HG02610 (cell line): ENCODE measurements around the gene PRKAA2.
"Not testable (repeated sequence)": the region's sequence is repeated elsewhere in the genome, so short reads cannot be mapped to it uniquely, and the experiment has no call there.

Experiments
- ATAC-seq: cut with Tn5 transposase; IDR thresholded peaks from one replicate; pipeline ENCODE4 v1.9.1; 2021; ENCODE audit warnings: mild to moderate bottlenecking, moderate library complexity; ENCODE audit not compliant: unreplicated experiment

PRKAA2 gene

GRCh38 chr1:56644919-56645676 is at the start of gene PRKAA2:
Gene PRKAA2 (plus strand): TSS chr1:56645314. CDS start chr1:56645388, 74 bp downstream.
- ATAC-seq, result no peak

GRCh38 chr1:56595397-56596191 is 49.5 kb upstream of the PRKAA2 start:
- ATAC-seq, result not testable (repeated sequence)

GRCh38 chr1:56610097-56610496 is 35.0 kb upstream of the PRKAA2 start:
- not testable (repeated sequence) for ATAC-seq

GRCh38 chr1:56610770-56611169 is 34.3 kb upstream of the PRKAA2 start:
- not testable (repeated sequence) for ATAC-seq

- ATAC-seq, result no peak
Observed at GRCh38 chr1:56617141-56617540, 28.0 kb upstream of the PRKAA2 start.

- ATAC-seq, result no peak
Observed at GRCh38 chr1:56625819-56626440, 19.2 kb upstream of the PRKAA2 start.

DNA sequence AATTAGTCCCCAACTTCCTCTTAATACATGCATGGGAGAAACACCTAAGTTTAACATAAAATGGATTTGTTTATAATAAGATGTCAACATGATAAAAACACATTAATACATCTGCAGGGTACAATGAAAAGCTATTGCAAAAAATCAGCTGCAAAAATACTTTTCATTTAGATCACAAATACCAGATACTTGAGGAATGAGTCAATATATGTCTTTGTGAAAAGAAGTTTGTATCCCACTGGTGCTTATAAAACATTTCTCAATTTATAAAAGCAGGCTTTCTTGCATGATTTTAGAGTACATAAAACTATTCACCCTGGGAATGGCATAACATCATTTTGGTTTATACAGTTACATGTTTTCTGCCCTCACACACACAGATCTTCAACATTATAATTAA is 18.6 kb upstream of the PRKAA2 start:
- ATAC-seq, result no peak

GRCh38 chr1:56627019-56627635 is 18.0 kb upstream of the PRKAA2 start:
- no peak for ATAC-seq

DNA sequence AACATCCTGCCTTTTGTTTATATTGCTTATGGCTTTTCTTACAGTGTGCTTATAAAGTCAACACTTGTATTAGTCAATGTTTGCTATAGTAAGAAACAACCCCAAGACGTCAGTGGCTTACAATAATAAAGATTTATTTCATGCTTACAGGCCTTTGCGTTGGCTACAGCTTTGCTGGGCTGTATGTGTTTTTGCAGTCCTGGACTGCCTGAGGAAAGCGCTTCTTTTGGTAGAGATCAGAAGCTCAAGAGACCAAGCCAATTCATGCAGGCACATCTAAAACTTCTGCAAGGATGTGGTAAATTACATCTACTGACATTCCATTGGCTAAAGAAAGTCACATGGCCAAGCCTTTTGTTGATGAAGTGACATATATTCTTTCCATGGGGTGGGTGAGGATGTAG is 17.5 kb upstream of the PRKAA2 start:
- no peak for ATAC-seq

DNA sequence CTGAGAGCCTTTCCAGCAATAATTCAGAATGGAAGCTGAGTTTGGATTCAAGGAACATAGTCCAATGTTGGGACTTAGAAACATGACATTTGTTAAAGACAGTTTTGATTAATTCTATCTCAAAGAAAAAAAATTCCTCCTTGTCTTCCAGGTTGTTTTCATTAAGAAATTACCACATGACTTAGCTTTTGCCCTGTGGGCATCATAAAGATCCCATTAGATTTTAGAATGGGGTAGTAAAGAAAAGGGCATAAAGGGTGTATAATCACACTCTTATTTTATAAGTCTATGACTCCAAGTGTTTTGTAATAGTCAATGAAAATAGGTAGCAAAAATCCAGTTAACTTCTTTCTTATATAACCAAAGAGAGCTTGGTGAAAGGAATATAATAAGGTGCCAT is 14.3 kb upstream of the PRKAA2 start:
- ATAC-seq, result no peak

DNA sequence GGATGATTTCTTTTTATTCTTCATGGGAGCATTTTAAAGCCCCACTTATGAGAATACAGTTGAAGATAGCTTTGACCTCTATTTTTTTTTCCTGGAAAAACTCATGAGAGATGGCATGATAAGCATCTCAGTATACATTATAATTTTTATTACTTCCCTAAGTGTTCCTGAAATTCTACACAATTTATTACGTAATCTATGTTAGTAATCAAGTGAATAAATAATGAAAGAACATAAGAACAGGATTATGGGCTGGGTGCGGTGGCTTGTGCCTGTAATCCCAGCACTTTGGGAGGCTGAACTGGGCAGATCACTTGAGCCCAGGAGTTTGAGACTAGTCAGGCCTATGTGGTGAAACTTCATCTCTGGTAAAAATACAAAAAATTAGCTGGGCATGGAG is 13.2 kb upstream of the PRKAA2 start:
- ATAC-seq, result no peak

- ATAC-seq, result no peak
Observed at GRCh38 chr1:56634981-56635380, 10.1 kb upstream of the PRKAA2 start.

- ATAC-seq, result no peak
Observed at GRCh38 chr1:56638248-56638647, 6.9 kb upstream of the PRKAA2 start.

DNA sequence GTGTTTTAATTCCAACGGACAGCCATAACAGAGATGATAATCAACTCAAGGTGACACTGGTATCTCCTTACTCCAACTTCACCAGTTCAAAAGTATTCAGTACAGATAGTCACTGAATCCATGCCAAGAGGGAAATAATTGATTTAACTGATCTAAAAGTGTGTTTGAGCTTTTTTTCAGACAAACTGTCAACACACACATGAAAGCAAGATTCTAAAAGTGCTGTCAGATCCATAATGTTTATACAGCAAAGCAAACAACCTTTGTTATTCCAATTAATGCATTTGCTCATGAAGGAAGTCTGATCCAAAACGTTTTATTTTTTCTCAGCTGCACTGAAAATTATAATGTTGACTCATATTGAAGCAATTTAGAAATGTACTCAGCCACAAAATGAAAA is 5.9 kb upstream of the PRKAA2 start:
- ATAC-seq, result no peak

GRCh38 chr1:56643661-56644060 is 1.5 kb upstream of the PRKAA2 start:
- no peak for ATAC-seq

GRCh38 chr1:56644064-56644918 is 823 bp upstream of the PRKAA2 start:
- ATAC-seq, result no peak

DNA sequence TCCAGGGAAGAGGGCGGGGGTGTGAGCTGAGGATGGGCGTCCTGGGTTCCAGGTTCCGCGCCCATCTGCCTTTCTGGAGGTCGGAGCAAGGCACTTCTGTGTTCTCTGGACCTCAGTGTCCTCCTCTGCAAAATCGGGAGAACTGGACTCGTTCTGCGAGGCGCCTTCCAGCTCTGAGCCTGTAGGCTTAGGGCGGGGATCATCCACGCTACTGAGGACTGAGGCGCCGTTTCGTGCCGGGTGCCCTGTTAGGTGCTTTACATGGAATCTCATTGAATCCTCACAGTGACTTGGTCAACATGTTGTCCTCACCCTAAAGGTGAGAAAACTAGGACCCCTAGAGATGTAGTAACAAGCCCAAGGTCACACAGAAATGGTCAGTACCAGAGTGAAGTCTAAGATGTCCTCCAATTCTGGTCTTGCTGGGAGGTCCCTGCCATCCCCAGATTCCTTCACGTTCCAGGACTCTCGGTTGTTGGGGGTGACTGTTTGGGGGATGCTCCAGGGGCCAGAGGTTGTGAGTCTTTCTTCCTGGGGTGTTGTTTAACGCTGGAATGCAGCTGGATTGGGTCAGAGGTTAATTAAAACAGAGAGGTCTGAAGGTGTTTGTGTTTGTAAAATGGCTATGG is 677 bp downstream of the PRKAA2 start:
- ATAC-seq, result no peak

DNA sequence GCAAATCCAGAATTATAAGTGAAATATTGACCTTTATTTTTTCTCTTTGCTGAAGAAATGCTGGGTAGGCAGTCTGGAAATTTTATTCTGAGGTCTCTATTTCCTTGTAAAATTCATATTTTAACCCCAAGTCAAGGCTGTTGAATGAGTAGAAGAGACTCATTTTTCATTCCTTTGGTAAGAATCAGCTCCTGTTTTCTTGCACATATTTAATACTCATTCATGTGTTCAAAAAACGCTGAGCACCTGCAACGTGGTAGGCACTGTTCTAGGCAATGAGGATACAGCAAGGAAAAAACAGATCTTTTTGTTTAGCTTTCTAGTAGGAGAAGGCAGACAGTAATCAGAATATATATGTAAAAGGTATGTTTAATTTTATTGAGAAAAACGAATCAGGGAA is 1.5 kb downstream of the PRKAA2 start:
- ATAC-seq, result no peak

DNA sequence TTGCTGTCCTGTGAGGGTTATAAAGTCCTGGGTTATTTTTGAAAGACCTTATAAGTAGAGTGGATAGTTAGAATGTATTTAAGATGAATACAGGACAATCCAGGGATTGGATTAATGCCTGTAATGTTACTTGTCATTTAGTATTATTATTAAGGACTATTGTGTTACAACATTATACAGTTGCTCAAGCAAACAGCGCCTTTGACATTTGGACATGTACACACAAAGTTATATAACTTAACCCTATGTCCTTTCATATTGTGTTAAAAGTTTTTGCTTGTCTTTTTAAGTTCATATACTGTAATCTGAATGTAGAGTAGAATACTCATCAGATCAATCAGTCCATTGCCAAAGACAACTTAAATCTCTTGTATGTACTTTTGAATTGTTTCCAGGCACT is 2.0 kb downstream of the PRKAA2 start:
- ATAC-seq, result no peak

DNA sequence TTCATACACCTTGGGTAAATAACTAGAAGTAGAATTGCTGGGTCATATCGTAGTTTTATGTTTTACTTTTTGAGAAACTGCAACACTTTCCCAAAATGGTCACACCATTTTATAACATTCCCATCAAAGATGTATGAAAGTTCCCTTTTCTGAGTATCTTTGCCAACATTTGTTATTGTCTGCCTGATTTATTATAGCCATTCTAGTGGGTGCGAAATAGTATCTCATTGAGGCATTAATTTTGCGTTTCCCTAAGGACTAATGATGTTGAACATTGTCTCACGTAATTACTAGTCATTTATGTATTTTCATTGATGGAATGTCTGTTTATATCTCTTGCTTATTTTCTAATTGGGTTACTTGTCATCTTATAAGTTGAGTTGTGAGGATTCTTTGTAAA is 3.4 kb downstream of the PRKAA2 start:
- ATAC-seq, result no peak
